Sigmoid colon (tissue), 7 donors: Measurements from ENCODE around the gene PLCB1. TPM values are rescaled to one million over a fixed set of nuclear protein-coding genes. Genes with fewer than 3 reads are reported as not detected.

Experiments
- DNase-seq: peaks from one replicate; pipeline ENCODE4 v3.0.0-alpha.2; 2019
- H3K27ac ChIP-seq, 4 donors: fragments of 200-600 bp; sonication (generic); one replicate each; pipeline ENCODE4 v1.5.1; 2016 to 2019; ENCODE audit warnings: mild to moderate bottlenecking in 1 of 4
- H3K27me3 ChIP-seq, 3 donors: fragments of 200-600 bp; sonication (generic); one replicate each; pipeline ENCODE4 v1.5.1; 2019; ENCODE audit warnings: mild to moderate bottlenecking in 1 of 3
- H3K36me3 ChIP-seq, 4 donors: fragments of 200-600 bp; sonication (generic); one replicate each; pipeline ENCODE4 v1.5.1; 2016 to 2019
- H3K4me1 ChIP-seq, 4 donors: fragments of 200-600 bp; sonication (generic); one replicate each; pipeline ENCODE4 v1.5.1; 2017 to 2019
- H3K4me3 ChIP-seq, 4 donors: fragments of 200-600 bp; sonication (generic); one replicate each; pipeline ENCODE4 v1.5.1; 2017 to 2019; ENCODE audit warnings: mild to moderate bottlenecking in 2 of 4, moderate library complexity in 1 of 4
- H3K9me3 ChIP-seq, 4 donors: fragments of 200-600 bp in 3 of 4; sonication (generic) in 3 of 4; one replicate each; pipeline versions ENCODE4 v1.5.1 to v1.6.1; 2013 to 2019
- EP300 ChIP-seq, 4 donors: sonication (generic); formaldehyde crosslinking; IDR thresholded peaks; one replicate each; pipeline ENCODE4 v1.6.1; 2017; ENCODE audit warnings: antibody characterized with exemption in 4 of 4
- POLR2A ChIP-seq, 2 donors: fragments of 450-650 bp; IDR thresholded peaks; one replicate each; pipeline ENCODE4 v1.6.1; 2016; ENCODE audit warnings: antibody characterized with exemption in 2 of 2, mild to moderate bottlenecking in 2 of 2, moderate library complexity in 2 of 2
- POLR2AphosphoS5 ChIP-seq, 4 donors: sonication (generic); formaldehyde crosslinking; IDR thresholded peaks; one replicate each; pipeline ENCODE4 v1.6.1; 2017; ENCODE audit warnings: antibody characterized with exemption in 4 of 4
- WGBS, 2 donors: extraction: QIAGEN DNeasy Blood & Tissue Kit; methylation state at CpG; one replicate each; pipeline ENCODE4 v1.1.7; 2013; 5-methylcytosine and 5-hydroxymethylcytosine counted together
- intact Hi-C: fragments of 100-400 bp; cut with DNase I; formaldehyde crosslinking; loops from one replicate; pipeline ENCODE4 v1.15.1; 2023
- polyA plus RNA-seq, 3 donors: library from polyadenylated mRNA; stranded (reverse); fragments of 200-250 nt; gene quantifications; one replicate each; pipeline ENCODE4 v1.2.3, GENCODE V29; 2013
- total RNA-seq, 4 donors: library from RNA; depleted of rRNA; stranded (reverse); fragments of >200 nt; gene quantifications; one replicate each; pipeline ENCODE4 v1.1.0, GENCODE V29; 2016
- TF ChIP-seq, protein P1 (sequence below), 4 experiments: fragments of 450-650 bp in 3 of 4; fragments of 200-600 bp in 1 of 4; IDR thresholded peaks; one replicate each; pipeline ENCODE4 v1.5.1; 2016 to 2019; ENCODE audit warnings: antibody characterized with exemption in 4 of 4, mild to moderate bottlenecking in 3 of 4, moderate library complexity in 2 of 4
- donor health status: healthy with polysubstance abuse.
- donor health status: Bipolar disorder and iron deficiency.
- donor health status: healthy.

The PLCB1 gene
- total and polyA plus RNA-seq, 7 donors: 0.92 to 117 (median 86.7) TPM

- no peaks in the 10 kb centered on the region for H3K36me3 ChIP-seq
- no peaks in the 10 kb centered on the region for H3K4me1 ChIP-seq
- no peak overlapping the region for H3K4me3 ChIP-seq
- DNase-seq: no peak
- H3K27ac ChIP-seq: no peak overlapping the region
- intact Hi-C loops: no loop called here
- no peaks in the 10 kb centered on the region for H3K9me3 ChIP-seq
- 72 to 76% methylated on average over 3 of the region's 3 CpGs for WGBS, 2 donors
- no peak for TF ChIP-seq EP300 (IDR thresholded peaks at IDR 0.05)
- TF ChIP-seq POLR2A (IDR thresholded peaks at IDR 0.05): no peak
- TF ChIP-seq, protein P1, sequence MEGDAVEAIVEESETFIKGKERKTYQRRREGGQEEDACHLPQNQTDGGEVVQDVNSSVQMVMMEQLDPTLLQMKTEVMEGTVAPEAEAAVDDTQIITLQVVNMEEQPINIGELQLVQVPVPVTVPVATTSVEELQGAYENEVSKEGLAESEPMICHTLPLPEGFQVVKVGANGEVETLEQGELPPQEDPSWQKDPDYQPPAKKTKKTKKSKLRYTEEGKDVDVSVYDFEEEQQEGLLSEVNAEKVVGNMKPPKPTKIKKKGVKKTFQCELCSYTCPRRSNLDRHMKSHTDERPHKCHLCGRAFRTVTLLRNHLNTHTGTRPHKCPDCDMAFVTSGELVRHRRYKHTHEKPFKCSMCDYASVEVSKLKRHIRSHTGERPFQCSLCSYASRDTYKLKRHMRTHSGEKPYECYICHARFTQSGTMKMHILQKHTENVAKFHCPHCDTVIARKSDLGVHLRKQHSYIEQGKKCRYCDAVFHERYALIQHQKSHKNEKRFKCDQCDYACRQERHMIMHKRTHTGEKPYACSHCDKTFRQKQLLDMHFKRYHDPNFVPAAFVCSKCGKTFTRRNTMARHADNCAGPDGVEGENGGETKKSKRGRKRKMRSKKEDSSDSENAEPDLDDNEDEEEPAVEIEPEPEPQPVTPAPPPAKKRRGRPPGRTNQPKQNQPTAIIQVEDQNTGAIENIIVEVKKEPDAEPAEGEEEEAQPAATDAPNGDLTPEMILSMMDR (IDR thresholded peaks at IDR 0.05): no peak
- TF ChIP-seq POLR2AphosphoS5 (IDR thresholded peaks at IDR 0.05): no peak
- no peaks in the 10 kb centered on the region for H3K27me3 ChIP-seq
Measured at GRCh38 chr20:8912731-8913130, 780.7 kb downstream of the PLCB1 start.

GRCh38 chr20:8913456-8913855 is 781.4 kb downstream of the PLCB1 start:
- H3K36me3 ChIP-seq: no peaks in the 10 kb centered on the region
- H3K27me3 ChIP-seq: no peaks in the 10 kb centered on the region
- H3K27ac ChIP-seq: no peak overlapping the region
- H3K4me3 ChIP-seq: no peak overlapping the region
- no peak for TF ChIP-seq POLR2AphosphoS5 (IDR thresholded peaks at IDR 0.05)
- H3K9me3 ChIP-seq: no peaks in the 10 kb centered on the region
- H3K4me1 ChIP-seq: no peaks in the 10 kb centered on the region
- intact Hi-C loops: no loop called here
- DNase-seq: no peak

- no peak overlapping the region for H3K4me3 ChIP-seq
- intact Hi-C loops: no loop called here
- no peaks in the 10 kb centered on the region for H3K9me3 ChIP-seq
- H3K36me3 ChIP-seq: no peaks in the 10 kb centered on the region
- no peak for DNase-seq
- H3K27me3 ChIP-seq: no peaks in the 10 kb centered on the region
- TF ChIP-seq EP300 (IDR thresholded peaks at IDR 0.05): no peak
- TF ChIP-seq, protein P1 (IDR thresholded peaks at IDR 0.05): no peak
- TF ChIP-seq POLR2A (IDR thresholded peaks at IDR 0.05): no peak
- no peak for TF ChIP-seq POLR2AphosphoS5 (IDR thresholded peaks at IDR 0.05)
- H3K27ac ChIP-seq: no peak overlapping the region
- H3K4me1 ChIP-seq: no peaks in the 10 kb centered on the region
- 93 to 94% methylated on average over 1 of the region's 1 CpG for WGBS, 2 donors
Measured at GRCh38 chr20:8914421-8914820, 782.4 kb downstream of the PLCB1 start.

DNA sequence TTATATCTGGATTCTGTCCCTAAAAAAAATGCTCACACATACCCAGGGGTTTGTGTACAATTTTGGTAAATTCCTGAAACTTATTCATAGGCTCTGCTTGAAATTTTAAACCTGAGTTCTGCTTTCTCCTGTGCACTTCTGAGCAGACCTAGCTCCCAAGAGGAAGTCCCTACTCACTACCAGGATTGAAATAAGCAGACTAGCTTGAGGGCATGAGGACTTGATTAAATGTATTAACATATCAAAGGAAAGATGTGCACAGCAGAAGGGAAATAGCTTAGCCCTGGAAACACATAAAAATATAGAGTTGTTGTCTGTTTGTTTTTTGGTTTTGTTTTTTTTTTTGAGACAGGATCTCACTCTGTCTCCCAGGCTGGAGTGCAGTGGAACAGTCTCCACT is 785.0 kb downstream of the PLCB1 start:
- Histone ChIP-seq H3K27ac (no peak overlapping the region), H3K27me3 (no peaks in the 10 kb centered on the region), H3K4me1 (no peaks in the 10 kb centered on the region), H3K9me3 (no peaks in the 10 kb centered on the region), H3K4me3 (no peak overlapping the region), H3K36me3 (no peaks in the 10 kb centered on the region)
- no peak for TF ChIP-seq POLR2AphosphoS5 (IDR thresholded peaks at IDR 0.05)
- no peak for TF ChIP-seq EP300 (IDR thresholded peaks at IDR 0.05)
- TF ChIP-seq POLR2A (IDR thresholded peaks at IDR 0.05): no peak
- TF ChIP-seq, protein P1 (IDR thresholded peaks at IDR 0.05): no peak
- intact Hi-C loops: no loop called here
- DNase-seq: no peak

DNA sequence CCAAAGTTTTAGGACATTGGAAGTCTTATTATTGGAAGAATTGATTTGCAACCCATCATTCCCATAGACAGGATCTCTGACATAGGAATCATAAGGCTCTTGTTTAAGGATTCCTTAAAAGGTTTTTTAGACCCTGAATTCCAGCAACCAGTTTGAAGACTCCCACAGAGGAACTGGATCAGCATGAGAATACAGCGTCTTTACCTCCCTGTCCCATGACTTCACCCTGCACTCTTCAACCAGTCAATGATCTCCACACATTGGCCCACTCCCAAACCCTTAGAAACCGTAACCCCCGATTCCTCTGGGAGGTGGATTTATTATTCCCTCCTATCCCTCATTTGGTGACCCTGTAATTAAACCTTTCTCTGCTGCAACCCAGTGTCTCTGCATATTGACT is 786.1 kb downstream of the PLCB1 start:
- no peaks in the 10 kb centered on the region for H3K27me3 ChIP-seq
- TF ChIP-seq POLR2A (IDR thresholded peaks at IDR 0.05): no peak
- TF ChIP-seq POLR2AphosphoS5 (IDR thresholded peaks at IDR 0.05): no peak
- TF ChIP-seq, protein P1 (IDR thresholded peaks at IDR 0.05): no peak
- TF ChIP-seq EP300 (IDR thresholded peaks at IDR 0.05): no peak
- 88 to 91% methylated on average over 3 of the region's 3 CpGs for WGBS, 2 donors
- H3K9me3 ChIP-seq: no peaks in the 10 kb centered on the region
- intact Hi-C loops: no loop called here
- H3K4me1 ChIP-seq: no peaks in the 10 kb centered on the region
- H3K36me3 ChIP-seq: no peaks in the 10 kb centered on the region
- H3K4me3 ChIP-seq: no peak overlapping the region
- H3K27ac ChIP-seq: no peak overlapping the region
- DNase-seq: no peak
